GM13976 (cell line): ENCODE results near the gene BRF1.
A peak's percentile ranks its signal among the peaks of the same experiment; 100 is the strongest.

Experiments used
- DNase-seq: peaks from one replicate; pipeline ENCODE4 v3.0.0; 2012; ENCODE audit warnings: low spot score
- in situ Hi-C: fragments of 300-500 bp; cut with MboI; formaldehyde crosslinking; loops from one replicate; pipeline ENCODE4 v1.12.0; 2022; ENCODE audit warnings: low sequenced_read_pairs, mixed read lengths, inconsistent platforms; ENCODE audit not compliant: unreplicated experiment
- TF ChIP-seq, protein P1 (sequence below): IDR thresholded peaks from 2 replicates; pipeline ENCODE4 v1.5.1; 2012; ENCODE audit warnings: borderline replicate concordance, mild to moderate bottlenecking; ENCODE audit not compliant: insufficient read depth; ENCODE audit errors: extremely low read depth, missing control alignments, control extremely low read depth

BRF1 gene

DNA sequence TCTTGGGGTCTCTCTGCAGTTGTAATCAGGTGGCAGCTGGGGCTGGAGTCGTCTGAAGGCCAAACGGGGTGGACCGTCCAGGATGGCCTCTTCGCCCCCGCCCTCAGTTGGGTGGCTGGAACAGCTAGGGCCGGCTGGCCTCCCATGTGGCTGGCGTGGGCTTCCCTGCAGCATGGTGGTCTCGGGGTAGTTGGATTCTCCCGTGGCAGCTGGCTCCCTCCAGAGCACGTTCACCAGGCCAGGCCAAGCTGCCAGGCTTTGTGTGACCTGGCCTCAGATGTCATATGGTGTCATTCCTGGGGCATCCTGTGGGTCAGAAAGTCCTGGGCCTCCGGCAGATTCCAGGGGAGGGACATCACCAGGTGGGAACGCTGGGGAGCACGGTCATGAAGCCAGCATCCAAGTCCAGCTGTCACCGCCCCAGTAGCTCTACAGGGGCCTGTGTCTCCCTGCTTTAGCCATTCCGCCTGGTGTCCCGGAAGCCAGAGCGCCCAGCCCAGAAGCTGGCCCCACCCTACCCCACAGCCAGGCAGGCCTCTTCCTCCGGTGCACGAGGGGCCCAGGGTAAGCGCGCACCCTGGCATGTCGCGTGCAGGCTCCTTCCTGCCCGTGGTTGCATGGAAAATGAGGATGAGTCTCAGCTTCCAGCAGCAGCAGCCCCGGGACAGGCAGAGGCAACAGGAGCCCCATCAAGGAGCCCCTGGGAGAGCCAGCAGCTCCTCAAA, 118.3 kb downstream of the BRF1 start:
- TF ChIP-seq, protein P1, sequence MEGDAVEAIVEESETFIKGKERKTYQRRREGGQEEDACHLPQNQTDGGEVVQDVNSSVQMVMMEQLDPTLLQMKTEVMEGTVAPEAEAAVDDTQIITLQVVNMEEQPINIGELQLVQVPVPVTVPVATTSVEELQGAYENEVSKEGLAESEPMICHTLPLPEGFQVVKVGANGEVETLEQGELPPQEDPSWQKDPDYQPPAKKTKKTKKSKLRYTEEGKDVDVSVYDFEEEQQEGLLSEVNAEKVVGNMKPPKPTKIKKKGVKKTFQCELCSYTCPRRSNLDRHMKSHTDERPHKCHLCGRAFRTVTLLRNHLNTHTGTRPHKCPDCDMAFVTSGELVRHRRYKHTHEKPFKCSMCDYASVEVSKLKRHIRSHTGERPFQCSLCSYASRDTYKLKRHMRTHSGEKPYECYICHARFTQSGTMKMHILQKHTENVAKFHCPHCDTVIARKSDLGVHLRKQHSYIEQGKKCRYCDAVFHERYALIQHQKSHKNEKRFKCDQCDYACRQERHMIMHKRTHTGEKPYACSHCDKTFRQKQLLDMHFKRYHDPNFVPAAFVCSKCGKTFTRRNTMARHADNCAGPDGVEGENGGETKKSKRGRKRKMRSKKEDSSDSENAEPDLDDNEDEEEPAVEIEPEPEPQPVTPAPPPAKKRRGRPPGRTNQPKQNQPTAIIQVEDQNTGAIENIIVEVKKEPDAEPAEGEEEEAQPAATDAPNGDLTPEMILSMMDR = no peak
- DNase-seq = no peak
- in situ Hi-C loops = no loop called here

DNA sequence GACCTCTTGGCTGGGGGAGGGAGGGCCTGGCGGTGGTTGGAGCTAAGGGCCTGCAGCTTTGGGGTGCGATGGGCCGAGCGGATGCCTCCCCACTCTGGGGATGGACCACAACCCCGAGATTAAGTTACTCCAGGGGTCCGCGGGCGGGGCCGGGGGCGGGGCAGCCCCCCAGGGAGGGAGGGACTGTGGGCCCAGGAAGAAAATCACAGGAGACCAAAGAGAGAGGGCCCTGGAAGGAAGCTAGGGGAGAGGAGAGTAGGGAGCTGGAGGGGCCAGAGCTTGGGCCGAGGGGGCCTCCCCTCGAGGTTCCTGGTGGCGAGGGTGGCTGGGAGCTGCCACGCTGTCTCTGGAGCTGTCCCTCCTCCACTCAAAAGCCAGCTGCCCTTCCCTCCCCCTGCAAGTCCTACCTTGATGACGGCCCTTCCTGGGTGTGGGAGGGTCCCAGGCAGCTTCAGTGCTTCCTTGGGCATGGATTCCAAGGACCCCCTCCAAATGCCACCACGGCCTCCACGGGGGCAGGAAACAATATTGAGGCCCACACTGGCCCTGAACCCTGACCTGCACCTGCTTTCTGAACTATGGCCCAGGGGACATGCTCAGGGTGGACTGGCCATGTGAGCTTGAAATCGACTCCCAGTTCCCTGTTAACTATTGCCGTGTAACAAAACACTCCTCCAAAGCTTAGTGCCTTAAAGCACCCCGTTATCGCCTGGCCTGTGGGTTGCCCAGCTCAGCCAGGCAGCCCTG, 119.1 kb downstream of the BRF1 start:
- TF ChIP-seq, protein P1 = no peak
- DNase-seq = no peak
- in situ Hi-C loops = no loop called here

DNA sequence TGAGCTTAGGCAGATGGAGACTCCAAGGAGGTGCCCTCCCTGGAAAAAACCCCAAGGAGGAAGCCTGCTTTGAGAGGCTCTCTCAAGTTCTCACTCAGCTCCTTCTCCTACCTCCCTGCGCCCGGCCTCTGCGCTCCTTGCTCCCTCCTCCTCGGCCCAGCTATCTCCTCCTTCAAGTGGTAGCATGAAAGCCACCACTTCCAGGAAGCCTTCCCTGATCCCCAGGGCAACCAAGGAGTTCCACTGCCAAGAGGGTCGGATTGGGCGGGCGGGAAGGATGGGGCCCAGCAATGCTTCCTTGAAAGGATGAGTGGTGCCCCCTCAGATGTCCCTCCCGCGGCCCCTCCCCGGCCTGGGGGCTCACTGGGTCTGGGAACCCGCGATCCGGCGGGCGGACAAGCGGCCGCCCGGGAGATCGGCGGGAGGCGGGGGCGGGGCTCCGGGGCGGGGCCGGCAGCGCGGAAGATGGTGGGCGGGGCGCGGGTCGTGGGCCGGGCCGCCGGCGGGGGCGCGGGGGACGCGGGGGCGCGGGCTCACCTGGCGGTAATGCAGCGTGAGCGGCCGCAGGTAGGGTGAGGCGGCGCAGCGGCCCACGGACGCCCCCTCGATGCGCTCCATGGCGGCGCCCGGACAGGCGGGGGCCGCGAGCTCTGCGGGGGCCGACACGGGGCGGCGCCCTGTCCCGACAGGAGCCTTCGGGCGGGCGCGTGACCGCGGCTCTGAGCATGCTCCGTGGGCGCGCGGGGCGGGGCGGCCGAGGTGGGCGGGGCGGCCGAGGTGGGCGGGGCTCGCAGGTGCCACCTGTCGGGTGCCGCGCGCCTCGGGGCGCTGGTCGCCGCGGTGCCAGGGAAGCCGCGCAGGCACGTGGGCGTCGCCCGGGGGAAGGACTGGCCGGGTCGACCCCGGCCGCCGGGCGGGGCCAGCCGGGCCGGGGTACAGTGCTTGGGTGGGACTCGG, 119.9 kb downstream of the BRF1 start, which contains the start of gene NUDT14:
Gene NUDT14, minus strand, starts transcription at position 721 of the 957 bp plus-strand sequence. Its CDS starts 103 bp downstream, at position 618.
- TF ChIP-seq, protein P1 = no peak
- DNase-seq = peak; percentile 96
- in situ Hi-C loops = no loop called here

DNA sequence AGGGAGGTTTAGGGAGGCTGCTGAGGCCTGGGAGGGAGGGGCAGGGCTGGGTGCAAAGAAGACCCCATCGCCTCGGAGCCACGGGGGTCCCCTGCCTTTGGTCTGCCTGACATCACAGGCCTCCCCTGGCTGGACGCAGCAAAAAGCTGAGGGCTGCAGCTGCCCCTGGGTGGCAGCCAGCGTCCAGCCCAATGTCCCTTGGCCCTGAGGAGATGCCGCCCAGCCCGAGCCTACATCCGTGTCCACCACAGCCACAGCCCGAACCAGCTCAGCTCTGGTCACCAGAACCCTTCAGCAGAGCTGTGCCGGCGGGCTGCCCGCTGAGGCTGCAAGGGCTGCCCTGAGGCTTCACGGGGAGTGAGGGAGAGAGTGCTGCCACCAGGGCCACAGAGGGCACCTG, 121.6 kb downstream of the BRF1 start:
- TF ChIP-seq, protein P1 = no peak
- DNase-seq = no peak
- in situ Hi-C loops = no loop called here

DNA sequence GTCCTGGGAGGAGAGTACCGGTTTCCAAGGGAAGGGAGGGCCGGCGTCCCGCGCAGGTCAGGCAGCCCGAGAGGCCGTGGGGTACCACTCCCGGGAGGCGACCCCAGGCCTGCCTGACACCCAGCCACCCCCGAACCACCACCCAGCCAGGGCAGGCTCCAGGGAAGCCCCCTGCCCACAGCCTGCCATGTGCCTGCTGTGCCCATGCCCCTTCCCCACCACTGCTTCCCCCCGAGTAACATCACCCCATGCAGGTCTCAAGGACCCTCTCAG, 122.0 kb downstream of the BRF1 start:
- in situ Hi-C loops = no loop called here
- TF ChIP-seq, protein P1 = no peak

More for the DNA sequence above, 122.0 kb downstream of the BRF1 start:
- DNase-seq = no peak
